Kidney epithelial cell (primary cell): ENCODE data around the gene RNU11. TPM values are rescaled to one million over a fixed set of nuclear protein-coding genes. Genes with fewer than 3 reads are reported as not detected.
"Not testable (repeated sequence)": the region's sequence is repeated elsewhere in the genome, so short reads cannot be mapped to it uniquely, and the experiment has no call there.

ENCODE experiments used
- DNase-seq: peaks from one replicate; pipeline ENCODE4 v3.0.0-alpha.2; 2010; ENCODE audit warnings: low read depth
- H3K27me3 ChIP-seq: 2 replicates; pipeline ENCODE4 v1.6.0; 2011; ENCODE audit warnings: low read length; ENCODE audit not compliant: control insufficient read depth, insufficient read depth
- H3K36me3 ChIP-seq: 2 replicates; pipeline ENCODE4 v1.5.1; 2011; ENCODE audit warnings: low read length; ENCODE audit not compliant: control insufficient read depth, insufficient read depth
- H3K4me3 ChIP-seq: 2 replicates; pipeline ENCODE4 v1.5.1; 2011; ENCODE audit warnings: low read depth, mild to moderate bottlenecking, control low read depth, low read length
- total RNA-seq: library from RNA; depleted of rRNA; stranded (reverse); fragments of >200 nt; gene quantifications from 2 replicates; pipeline ENCODE4 v1.2.3, GENCODE V29; 2015
- TF ChIP-seq, protein P1 (sequence below): IDR thresholded peaks from 2 replicates; pipeline ENCODE4 v1.5.1; 2011; ENCODE audit warnings: mild to moderate bottlenecking, moderate library complexity, low read length, control low read depth, inconsistent platforms; ENCODE audit not compliant: insufficient read depth, poor library complexity, severe bottlenecking

The RNU11 gene
- total RNA-seq, 1 donor from 2014 or later: not detected

DNA sequence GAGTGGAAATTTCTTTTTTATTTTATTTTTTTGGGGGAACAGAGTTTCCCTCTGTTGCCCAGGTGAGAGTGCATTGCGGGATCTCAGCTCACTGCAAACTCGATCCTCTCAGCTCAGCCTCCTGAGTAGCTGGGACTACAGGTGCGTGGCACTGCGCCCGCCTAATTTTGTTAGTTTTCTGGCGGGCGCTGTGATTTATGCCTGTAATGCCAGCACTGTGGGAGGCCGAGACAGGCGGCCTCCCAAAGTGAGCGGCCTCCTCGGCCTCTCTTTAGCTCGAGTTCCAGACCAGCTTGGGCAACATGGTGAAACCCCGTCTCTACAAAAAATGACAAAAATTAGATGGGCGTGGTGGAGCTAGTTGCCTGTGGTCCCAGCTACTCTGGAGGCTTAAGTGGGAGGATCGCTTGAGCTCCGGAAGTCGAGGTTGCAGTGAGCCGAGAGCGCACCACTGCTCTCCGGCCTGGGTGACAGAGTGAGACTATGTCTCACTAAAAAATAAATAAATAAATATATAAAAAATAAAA, 22.9 kb downstream of the RNU11 start:
- TF ChIP-seq, protein P1, sequence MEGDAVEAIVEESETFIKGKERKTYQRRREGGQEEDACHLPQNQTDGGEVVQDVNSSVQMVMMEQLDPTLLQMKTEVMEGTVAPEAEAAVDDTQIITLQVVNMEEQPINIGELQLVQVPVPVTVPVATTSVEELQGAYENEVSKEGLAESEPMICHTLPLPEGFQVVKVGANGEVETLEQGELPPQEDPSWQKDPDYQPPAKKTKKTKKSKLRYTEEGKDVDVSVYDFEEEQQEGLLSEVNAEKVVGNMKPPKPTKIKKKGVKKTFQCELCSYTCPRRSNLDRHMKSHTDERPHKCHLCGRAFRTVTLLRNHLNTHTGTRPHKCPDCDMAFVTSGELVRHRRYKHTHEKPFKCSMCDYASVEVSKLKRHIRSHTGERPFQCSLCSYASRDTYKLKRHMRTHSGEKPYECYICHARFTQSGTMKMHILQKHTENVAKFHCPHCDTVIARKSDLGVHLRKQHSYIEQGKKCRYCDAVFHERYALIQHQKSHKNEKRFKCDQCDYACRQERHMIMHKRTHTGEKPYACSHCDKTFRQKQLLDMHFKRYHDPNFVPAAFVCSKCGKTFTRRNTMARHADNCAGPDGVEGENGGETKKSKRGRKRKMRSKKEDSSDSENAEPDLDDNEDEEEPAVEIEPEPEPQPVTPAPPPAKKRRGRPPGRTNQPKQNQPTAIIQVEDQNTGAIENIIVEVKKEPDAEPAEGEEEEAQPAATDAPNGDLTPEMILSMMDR: no peak
- no peak overlapping the region for H3K4me3 ChIP-seq
- DNase-seq: no peak
- no peaks in the 10 kb centered on the region for H3K36me3 ChIP-seq
- no peaks in the 10 kb centered on the region for H3K27me3 ChIP-seq

DNA sequence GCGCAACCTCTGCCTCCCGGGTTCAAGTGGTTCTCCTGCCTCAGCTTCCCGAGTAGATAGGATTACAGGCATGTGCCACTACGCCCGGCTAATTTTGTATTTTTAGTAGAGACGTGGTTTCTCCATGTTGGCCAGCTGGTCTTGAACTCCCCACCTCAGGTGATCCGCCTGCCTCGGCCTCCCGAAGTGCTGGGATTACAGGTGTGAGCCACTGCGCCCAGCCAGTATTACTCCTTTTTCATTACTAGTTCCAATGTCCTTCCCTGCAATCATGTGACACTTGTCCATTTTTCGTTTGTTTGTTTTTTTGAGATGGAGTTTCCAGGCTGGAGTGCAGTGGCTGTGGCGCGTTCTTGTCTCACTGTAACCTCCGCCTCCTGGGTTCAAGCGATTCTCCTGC, 24.6 kb downstream of the RNU11 start:
- DNase-seq, H3K36me3 ChIP-seq, H3K4me3 ChIP-seq, H3K27me3 ChIP-seq: not testable (repeated sequence)

DNA sequence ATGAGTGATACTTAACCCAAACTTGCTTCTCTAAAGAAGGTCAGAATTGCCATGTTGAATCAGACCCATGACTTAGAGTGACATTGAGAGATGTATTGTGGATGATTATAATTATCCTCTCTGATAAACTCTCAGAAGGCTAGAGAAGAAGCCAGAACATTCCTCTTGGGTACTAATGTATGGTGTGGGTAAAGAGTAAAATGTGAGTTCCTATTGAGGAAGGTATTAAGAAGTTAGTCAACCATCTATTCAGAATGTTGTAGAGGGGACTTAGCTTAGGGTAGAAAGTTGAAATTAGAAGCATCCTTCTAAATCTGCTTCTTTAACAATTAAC, 27.5 kb downstream of the RNU11 start:
- no peak for DNase-seq
- H3K27me3 ChIP-seq: no peaks in the 10 kb centered on the region

DNA sequence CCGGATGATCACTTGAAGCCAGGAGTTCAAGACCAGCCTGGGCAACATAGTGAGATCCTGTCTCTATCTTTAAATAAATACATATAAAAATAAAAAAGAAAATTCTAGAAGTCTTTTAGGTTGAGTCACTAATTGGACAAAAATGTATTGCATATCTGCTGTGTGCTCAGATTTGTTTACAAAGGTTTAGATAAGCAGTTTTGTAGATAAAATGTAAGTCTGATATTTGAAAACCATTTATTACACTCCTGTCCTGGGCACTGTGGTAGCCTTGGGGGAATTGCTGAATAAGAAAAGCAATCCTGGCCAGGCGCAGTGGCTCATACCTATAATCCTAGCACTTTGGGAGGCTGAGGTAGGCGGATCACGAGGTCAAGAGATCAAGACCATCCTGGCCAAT, 31.8 kb downstream of the RNU11 start:
- no peak for DNase-seq
- no peak overlapping the region for H3K4me3 ChIP-seq
- TF ChIP-seq, protein P1: no peak
- no peaks in the 10 kb centered on the region for H3K36me3 ChIP-seq
- H3K27me3 ChIP-seq: no peaks in the 10 kb centered on the region

More for the DNA sequence above, 27.5 kb downstream of the RNU11 start:
- Histone ChIP-seq H3K36me3 (no peaks in the 10 kb centered on the region), H3K4me3 (no peak overlapping the region)
- TF ChIP-seq, protein P1: no peak

DNA sequence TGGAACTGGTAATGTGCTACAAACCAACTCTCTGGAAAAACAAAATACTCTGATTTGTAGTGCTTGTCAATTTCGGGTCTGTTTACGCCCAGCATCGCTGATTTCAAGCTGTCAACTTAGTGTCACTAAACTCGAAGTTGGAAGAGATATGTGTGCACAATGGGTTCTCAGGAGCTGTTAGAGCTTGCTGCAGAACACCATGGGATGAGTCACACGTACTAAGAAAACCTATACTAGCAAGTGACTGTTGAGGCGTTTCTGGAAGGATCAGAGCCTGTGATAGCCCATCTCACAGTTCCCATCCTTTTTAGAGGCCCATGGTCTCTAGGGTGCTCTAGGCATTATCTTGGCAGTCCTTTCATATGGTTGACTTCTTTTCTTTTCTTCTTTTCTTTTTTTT, 34.4 kb downstream of the RNU11 start:
- DNase-seq: no peak
- TF ChIP-seq, protein P1: no peak
- H3K27me3 ChIP-seq: no peaks in the 10 kb centered on the region
- H3K36me3 ChIP-seq: no peaks in the 10 kb centered on the region
- H3K4me3 ChIP-seq: no peak overlapping the region

DNA sequence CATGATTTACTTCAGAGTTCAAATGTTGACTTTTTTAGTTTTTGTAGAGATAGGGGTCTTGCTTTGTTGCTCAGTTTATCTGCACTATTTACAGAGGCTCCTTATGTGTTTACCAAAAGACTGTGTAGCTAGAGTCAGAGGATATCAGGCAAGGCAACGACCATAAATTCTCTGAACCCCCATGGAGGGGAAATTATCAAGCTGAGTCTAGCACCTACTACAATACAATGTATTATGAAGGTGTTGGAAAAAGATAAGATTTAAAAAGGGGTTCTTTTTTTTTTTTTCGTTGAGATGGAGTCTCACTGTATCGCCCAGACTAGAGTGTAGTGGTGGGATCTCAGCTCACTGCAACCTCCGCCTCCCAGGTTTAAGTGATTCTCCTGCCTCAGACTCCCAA, 36.5 kb downstream of the RNU11 start:
- Histone ChIP-seq H3K27me3 (no peaks in the 10 kb centered on the region), H3K4me3 (no peak overlapping the region), H3K36me3 (no peaks in the 10 kb centered on the region)
- DNase-seq: no peak
- TF ChIP-seq, protein P1: no peak

DNA sequence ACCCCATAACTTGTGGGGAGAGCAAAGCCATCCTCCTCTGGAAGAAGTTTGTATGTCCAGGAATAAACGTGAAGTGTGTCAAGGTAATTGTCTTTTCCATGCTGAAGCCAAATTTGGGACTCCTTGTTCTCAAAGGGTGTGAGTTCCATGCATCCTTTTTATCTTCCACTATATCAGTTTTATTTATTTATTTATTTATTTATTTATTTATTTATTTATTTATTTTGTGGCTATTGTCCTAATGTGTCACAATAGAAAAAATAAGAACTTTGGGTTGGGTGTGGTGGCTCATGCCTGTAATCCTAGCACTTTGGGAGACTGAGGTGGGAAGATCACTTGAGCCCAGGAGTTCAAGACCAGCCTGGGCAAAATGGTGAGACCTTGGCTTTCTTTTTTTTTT, 43.2 kb downstream of the RNU11 start:
- DNase-seq, H3K36me3 ChIP-seq, H3K27me3 ChIP-seq, H3K4me3 ChIP-seq: not testable (repeated sequence)
